Ecto neural progenitor cell (in vitro differentiated cells): Measurements from ENCODE around the gene GLIPR1L2.
A peak's percentile ranks its signal among the peaks of the same experiment; 100 is the strongest.
"Not testable (repeated sequence)": the region's sequence is repeated elsewhere in the genome, so short reads cannot be mapped to it uniquely, and the experiment has no call there.

ENCODE experiments used
- DNase-seq: peaks from one replicate; pipeline ENCODE4 v3.0.0-alpha.2; 2018; ENCODE audit warnings: low spot score

Gene GLIPR1L2

DNA sequence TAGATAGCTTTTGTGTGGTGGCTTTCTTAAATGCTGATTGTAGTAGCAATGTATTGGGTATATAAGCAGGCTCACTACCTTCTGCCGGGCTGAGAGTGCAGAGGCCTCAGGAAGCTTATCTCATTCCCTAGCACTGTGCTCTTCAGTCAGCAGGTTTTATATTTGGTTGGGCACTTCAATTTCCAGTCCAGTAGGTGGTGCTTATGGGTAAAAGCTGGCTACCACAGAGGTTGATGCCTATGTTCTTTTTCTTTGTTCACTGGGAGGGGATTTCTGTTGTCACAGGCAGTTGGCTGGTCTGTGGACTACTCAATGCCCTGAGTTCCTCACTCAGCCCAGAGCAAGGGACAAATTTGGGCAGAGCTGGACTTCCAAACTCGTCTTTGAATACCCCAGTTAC lies 46.7 kb downstream of the GLIPR1L2 start:
- no peak for DNase-seq

DNA sequence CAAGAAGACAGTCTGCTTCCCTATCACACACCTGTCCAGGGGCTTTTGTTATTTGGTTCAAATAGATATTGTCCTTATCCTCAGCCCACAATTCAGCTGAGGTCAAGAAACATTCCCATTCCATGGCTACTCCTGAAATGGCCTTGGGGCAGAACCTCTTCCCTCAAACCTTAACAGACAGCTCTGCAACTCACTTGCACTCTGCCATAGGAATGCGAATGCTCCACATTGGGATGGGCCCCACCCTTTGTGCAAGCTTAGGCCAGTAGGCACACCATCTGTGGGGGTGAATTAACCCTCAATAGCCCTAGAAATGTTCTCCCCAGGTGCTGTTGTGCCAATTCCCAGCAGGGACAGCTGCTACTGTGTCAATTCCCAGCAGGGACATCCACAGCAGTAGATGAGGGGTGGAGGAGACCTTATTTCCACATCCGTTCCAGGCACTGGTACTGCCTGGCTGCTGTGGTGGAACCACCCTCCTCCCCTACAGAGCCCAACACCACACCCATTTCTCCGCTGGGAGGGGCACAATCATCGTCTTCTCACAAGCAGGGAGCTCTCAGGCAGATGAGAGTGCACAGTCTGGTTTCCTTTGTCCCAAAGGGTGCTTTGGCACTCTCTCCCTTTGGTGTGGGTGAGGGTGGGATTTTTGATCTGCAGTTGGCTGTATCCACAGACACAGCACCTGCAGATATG lies 47.3 kb downstream of the GLIPR1L2 start:
- DNase-seq = no peak

DNA sequence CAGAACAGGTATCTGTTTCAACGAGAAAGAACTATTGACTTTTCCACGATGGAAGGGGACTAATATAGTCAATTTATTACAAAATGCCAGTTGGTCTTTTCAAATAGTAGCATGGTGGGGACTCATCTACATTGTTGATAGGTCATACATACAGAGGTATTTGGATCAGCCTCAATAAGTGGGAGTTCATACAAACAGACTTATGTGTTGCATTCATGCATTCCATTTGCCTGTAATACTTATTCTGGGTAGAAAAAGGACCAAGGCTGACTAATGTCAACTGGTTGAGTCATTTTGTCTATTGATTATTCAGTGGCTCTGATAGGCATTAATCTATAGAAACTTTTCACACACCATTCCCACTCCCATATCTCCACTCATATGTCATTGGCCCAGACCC lies 48.2 kb downstream of the GLIPR1L2 start:
- DNase-seq = no peak

DNA sequence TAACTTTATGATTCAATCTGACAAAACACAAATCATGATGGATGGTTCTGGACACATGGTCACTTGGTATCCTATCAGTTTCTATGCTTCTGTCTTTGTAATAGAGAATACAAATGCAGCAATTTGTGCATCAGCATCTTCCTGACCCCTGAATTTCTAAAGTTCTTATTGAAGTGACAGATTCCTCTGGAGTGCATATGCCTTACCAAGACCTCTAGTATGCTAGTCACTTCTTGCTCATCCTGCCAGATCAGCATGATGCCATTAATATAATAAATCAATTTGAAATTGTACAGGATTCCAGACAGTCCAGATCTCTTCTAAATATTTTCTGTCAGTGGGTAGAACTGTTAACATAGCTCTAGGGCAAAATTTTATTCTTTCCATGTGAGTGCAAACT lies 49.0 kb downstream of the GLIPR1L2 start:
- no peak for DNase-seq

DNA sequence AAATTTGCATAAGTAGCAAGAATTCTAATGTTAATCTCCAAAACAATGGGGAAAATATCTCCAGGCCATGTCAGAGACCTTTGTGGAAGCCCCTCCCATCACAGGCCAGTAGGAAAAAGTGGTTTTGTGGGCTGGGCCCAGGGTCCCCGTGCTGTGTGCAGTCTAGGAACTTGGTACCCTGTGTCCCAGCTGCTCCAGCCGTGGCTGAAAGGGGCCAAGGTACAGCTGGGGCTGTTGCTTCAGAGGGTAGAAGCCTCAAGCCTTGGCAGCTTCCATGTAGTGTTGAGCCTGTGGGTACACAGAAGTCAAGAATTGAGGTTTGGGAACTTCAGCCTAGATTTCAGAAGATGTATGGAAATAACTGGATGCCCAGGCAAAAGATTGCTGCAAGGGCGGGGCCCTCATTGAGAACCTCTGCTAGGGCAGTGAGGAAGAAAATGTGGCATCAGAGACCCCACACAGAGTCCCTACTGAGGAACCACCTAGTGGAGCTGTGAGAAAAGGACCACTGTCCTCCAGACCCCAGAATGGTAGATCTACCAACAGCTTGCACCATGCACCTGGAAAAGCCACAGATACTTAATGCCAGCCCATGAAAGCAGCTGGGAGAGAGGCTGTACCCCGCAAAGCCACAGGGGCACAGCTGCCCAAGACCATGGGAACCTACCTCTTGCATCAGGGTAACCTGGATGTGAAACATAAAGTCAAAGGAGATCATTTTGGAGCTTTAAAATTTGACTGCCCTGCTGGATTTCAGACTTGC lies 51.0 kb downstream of the GLIPR1L2 start:
- DNase-seq = not testable (repeated sequence)

DNA sequence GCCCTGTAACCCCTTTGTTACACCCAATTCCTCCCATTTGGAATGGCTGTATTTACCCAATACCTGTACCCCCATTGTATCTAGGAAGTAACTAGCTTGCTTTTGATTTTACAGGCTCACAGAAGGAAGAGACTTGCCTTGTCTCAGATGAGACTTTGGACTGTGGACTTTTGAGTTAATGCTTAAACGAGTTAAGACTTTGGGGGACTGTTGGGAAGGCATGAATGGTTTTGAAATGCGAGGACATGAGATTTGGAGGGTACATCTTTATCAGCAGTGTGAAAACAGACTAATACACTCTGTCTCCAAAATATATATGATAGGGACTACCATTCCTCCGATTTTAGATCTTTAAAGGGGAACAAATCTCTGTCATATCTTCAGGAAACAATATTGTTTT lies 51.6 kb downstream of the GLIPR1L2 start:
- DNase-seq = not testable (repeated sequence)

DNA sequence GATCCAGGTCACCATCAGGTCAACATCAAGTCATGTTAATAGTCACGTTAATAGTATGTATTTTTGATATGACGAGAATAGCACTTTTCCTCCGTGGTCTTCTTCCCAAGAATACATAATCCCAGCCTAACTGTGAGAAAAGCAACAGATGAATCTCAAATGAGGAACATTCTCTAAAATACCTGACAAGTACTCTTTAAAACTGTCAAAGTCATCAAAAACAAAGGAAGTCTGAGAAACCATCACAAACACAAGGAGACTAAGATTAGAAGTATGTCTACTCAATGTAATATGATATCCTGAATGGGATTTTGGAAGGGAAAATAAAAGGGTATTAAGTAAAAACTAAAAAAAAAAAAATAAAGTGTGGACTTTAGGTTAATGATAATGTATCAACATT lies 52.8 kb downstream of the GLIPR1L2 start:
- no peak for DNase-seq

DNA sequence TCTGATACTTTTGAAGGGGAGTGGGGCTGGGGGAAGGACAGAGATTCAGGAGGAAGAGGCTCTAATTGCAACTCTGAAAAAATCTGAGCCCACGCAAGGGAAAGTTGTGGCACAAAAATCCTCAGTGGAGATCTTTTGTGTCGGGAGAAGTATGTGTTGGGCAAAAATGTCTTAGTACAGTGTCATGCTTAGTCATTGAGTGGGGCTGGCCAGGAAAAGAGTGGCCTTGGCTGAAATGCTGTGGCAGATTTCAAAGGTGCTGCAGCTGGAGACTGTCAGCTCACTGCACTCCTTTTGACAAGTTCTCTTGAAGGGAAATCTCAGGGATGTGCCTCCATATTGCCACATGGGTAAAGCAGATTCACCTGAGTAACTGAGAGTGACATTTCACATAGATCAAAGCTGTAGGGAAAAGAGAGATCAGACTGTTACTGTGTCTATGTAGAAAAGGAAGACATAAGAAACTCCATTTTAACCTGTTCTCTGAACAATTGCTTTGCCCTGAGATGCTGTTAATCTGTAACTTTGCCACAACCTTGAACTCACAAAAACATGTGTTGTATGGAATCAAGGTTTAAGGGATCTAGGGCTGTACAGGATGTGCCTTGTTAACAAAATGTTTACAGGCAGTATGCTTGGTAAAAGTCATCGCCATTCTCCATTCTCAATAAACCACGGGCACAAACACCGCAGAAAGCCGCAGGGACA lies 53.7 kb downstream of the GLIPR1L2 start:
- DNase-seq = no peak

DNA sequence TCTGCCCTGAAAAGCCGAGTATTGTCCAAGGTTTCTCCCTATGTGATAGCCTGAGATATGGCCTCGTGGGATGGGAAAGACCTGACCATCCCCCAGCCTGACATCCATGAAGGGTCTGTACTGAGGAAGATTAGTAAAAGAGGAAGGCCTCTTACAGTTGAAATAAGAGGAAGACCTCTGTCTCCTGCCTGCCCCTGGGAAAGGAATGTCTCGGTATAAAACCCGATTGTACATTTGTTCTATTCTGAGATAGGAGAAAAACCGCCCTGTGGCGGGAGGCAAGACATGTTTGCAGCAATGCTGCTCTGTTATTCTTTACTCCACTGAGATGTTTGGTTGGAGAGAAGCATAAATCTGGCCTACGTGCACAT lies 54.2 kb downstream of the GLIPR1L2 start:
- DNase-seq = not testable (repeated sequence)

DNA sequence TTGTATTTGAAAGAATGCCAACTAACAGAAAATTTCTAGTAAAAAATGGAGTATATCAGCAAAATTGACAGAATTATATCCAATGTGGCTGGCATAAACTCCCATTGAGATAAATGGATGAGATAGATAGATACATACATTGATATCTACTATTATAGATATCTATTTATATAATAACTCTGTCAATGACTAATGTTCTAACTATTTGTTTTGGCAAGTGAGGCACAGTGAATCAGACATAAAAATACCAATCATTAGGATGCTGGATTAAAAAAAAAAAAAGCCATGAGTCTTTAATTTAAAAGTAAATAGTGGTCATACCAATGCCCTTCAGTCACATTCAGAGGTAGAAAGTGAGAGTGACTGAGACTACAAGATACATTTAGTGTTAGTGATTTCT lies 56.0 kb downstream of the GLIPR1L2 start:
- DNase-seq = no peak

DNA sequence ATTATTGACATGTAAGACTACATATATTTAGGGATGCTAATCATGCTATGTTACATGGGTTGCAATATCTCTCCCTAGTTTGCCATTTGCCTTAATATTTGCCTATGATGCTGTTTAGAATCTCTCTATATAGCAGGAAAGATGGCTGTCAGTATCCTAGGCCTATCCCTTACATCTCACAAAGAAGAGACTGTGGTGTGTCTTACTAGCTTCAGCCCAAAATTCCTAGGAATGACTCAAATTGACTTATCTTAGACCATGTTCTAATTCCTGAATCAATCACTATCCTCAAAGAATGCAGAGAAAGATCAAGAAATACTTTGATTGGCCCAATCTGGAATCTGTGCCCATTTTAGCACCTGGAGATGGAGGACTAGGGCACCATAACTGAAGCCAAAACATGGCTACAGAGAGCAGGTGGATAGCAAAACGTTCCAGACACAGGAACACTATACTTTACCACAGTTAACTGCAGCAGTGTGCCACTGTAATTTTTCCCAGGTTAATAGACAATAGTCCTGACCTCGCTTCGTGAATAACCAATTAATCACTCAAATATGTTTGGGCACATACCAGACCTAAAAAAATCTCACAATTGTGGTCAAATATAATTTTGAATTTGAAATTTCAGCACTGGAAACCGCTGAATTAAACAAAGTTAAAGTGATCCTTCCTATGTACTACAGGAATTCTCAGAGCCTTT lies 57.0 kb downstream of the GLIPR1L2 start:
- no peak for DNase-seq

DNA sequence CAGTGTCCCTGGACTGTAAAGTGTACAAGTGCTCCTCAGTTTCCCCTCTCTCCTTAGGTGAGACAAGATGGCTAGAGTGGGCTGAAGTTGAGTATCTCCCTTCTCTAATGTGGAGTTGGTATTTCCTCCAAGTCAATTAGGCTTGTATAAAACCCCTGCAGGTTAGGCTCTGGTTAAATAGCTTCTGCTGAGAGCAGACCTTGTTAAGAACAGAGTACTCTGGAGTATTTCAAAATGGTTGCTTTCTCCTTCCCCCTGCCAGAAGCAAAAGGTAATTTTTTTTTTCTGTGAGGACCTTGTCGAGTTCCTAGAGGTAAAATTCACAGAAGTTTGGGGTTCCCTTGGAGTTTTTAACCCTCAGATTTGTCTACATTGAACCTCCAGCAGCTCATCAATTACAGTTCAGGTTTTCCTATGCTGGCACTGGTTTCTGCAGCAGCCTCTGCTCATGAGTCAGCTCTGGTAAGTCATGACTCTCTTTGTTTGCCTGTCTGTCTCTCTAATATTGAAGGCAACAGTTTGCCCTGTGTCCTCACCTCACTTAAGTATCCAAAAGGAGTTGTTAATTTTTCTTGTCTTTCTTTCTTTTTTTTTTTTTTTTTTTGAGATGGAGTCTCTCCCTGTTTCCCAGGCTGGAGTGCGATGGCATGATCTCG lies 61.9 kb downstream of the GLIPR1L2 start:
- no peak for DNase-seq

DNA sequence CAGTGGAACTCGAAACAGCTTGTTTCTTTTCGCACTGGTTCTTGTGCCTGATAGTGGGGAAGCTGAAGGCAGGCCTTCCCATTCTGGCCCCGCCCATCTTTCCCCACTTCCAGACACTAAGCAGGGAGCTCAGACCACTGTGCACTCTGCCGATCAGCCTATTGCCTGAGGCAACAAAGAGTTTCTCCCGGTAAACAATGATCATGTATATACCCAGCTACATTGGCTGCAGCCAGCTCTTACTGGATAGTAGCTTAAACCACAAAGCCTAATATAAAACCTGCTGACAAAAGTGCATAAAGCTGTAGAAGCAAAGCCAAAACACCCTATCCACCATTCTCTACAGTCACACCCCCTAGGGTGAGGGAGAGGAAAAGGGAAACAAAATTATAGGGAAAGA lies 65.0 kb downstream of the GLIPR1L2 start:
- DNase-seq = peak; percentile 47

DNA sequence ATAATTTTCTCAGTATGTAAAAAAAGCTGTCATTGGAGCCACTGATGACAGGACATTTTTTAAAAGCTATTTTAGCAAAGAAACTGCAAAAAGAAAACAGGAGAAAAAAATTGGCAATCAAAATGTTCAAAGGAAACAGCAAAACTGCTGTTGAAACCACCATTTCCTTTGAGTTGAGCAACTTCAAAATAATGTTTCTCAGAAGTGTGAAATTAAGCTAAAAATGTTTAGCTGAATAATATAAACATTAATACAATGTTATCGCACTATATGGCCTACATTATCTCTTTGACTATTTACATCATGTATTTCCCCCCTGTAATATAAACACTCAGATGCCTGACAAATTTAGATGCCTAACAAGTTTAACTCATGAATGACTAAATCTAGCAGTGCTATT lies 66.3 kb downstream of the GLIPR1L2 start:
- no peak for DNase-seq

DNA sequence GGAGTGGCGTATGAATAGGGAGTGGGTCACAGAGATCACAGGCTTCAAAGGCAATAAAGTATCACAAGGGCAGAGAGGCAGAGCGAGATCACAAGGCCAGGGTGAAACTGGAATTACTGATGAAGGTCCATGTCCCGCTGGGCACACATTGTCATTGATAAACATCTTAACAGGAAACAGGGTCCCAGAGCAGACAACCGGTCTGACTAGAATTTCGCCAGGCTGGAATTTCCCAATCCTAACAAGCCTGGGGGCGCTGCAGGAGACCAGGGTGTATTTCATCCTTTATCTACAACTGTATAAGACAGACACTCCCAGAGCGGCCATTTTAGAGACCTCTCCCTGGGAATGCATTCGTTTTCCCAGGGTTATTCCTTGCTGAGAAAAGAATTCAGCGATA lies 67.0 kb downstream of the GLIPR1L2 start:
- not testable (repeated sequence) for DNase-seq

DNA sequence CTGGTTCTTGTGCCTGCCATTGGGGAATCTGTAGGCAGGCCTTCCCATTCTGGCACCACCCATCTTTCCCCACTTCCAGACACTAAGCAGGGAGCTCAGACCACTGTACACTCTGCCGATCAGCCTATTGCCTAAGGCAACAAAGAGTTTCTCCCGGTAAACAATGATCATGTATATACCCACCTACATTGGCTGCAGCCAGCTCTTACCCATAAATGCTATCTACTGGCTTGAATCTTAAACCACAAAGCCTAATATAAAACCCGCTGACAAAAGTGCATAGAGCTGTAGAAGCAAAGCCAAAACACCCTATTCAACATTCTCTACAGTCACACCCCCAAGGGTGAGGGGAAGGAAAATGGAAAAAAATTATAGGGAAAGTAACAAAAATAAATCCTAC lies 68.9 kb downstream of the GLIPR1L2 start:
- no peak for DNase-seq

DNA sequence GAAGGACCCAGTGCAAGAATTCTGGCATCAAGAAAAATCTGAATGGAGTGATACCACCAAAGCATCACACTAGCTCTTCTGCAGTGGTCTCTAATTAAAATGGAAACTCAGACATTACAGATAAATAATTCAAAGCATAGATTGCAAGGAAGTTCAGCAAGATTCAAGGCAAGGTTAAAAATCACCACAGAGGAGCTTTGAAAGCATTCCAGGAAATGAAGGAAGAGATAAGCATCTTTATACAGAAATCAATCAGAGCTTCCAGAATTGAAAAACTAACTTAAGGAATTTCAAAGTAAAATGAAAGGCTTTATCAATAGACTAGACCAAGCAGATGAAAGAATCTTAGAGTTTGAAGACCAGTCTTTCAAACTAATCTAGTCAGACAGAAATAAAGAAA lies 69.3 kb downstream of the GLIPR1L2 start:
- DNase-seq = no peak

DNA sequence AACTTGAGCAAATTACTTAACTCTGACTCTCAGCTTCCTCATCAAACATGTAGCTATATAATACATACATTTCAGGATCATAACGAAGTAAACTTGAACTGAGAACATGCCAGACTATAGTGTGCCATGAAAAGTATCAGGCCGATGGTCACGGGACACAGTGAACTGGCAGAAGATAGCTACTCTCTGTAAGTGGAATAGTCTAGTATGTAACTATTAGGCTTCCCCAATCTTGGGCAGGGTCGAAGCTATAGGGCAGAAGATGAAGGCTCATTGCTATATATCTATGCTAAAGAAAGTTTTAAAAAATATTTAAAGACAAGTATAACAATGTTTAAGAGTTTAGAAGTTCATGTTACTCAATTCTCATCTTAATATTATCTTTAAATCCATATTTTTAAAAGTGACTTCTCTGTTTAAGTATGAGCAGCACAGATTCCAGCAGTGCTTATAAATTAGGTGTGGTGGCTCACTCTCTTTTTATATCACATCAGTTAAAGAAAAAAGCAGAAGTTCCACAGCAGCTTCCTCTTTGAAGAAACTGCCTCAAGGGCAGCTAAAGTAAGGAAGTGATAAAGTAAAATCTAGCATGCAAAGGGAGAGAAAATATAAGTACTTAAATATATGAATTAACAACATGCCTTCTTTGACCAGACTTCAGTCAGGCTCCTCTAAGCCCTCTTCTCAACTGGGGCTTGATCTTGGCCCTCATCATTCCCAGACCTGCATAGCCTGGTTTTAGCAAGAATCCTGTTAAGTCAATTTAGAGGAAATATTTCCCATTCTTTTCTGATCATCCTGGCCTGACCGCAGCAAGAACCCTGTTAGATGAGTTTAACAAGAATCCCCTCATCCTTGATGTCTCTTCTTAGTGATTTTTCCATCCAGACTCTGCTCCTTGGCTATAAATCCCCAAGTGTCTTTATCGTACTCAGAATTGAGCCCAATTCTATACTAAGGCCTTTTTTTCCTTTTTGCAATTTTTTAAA lies 81.3 kb downstream of the GLIPR1L2 start:
- DNase-seq = no peak

DNA sequence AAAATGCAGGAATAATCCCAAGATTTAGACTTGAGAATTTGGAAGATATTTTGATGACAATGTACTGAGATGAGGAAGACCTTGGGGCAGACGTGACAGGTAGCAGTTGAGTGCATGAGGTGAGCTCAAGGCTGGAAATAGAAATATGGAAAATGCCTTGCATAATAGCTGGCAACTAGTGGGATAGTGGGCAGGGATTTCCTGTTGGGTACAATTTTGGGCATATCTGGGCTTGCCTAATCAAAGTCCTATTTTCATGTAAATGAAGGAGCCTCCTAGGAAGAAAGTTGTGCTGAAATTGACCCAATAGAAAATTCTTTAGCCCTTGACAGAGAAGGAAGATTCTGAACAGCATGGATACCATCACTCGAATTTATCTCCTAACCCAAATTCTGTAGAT lies 83.2 kb downstream of the GLIPR1L2 start:
- DNase-seq = no peak

DNA sequence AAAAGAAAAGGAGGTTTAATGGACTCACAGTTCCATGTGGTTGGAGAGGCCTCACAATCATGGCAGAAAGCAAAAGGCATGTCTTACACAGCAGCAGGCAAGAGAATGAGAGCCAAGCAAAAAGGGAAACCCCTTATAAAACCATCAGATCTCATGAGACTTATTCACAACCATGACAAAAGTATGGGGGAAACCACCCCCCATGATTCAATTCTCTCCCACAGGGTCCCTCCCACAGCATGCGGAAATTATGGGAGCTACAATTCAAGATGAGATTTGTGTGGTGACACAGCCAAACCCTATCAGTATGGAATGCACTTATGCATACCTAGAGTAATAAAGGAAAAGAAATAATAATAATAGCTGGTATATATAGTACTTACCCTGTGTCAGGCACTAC lies 85.2 kb downstream of the GLIPR1L2 start:
- DNase-seq = no peak

DNA sequence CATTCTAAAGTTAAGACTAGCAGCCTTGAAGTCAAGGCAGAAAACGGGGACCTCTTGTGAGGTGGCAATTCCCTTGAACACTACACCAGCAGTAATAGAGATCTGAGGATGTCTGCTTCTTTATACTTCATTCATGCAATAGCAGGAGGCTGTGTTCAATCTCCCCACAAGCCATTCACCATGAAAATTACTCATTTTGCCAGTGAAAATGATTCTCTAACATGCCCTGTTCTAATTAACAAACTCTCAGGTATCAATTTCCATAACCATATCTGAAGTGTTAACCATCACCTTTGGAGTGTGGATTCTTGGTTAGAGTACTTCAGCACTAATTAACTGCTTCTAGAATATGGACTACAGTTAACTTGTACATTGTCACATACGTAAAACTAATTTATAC lies 86.2 kb downstream of the GLIPR1L2 start:
- no peak for DNase-seq
